IMR-90 (cell line): ENCODE measurements around the gene PEX16. TPM values are rescaled to one million over a fixed set of nuclear protein-coding genes. Genes with fewer than 3 reads are reported as not detected.

Experiments
- ATAC-seq: fragments of 200-7000 bp; cut with Tn5 transposase; 2 replicates; pipeline ENCODE4 v1.9.1; 2020; ENCODE audit warnings: low read depth, mild to moderate bottlenecking, moderate library complexity
- BruUV-seq: library from RNA; stranded (reverse); fragments of 400-500 nt; replicated peaks from 2 replicates; lab custom pipeline; 2021; lab: Mats Ljungman, UMichigan
- CTCF ChIA-PET: fragments of 300-600 bp; formaldehyde crosslinking; extraction: SDS; loops from one replicate; lab custom pipeline; 2021; ENCODE audit warnings: antibody characterized with exemption; lab: Yijun Ruan, JAX
- POLR2A ChIA-PET: fragments of 300-600 bp; sonication (Branson Sonifier 250); formaldehyde crosslinking; loops from one replicate; lab custom pipeline; 2022; ENCODE audit warnings: antibody characterized with exemption; ENCODE audit not compliant: unreplicated experiment; lab: Charles Lee
- DNase-seq: peaks from one replicate; pipeline ENCODE4 v3.0.0; 2013
- H2AFZ ChIP-seq: replicated peaks from 2 replicates; pipeline ENCODE3; 2013; ENCODE audit warnings: low read length, mild to moderate bottlenecking; ENCODE audit not compliant: poor library complexity
- H2AK5ac ChIP-seq: 2 replicates; pipeline ENCODE4 v1.6.1; 2013; ENCODE audit warnings: low read depth, low read length, inconsistent platforms
- H2AK9ac ChIP-seq: replicated peaks from 2 replicates; pipeline ENCODE3; 2013; ENCODE audit warnings: mild to moderate bottlenecking, low read depth, low read length, moderate library complexity; ENCODE audit not compliant: poor library complexity
- H2BK120ac ChIP-seq: 2 replicates; pipeline ENCODE4 v1.6.1; 2013; ENCODE audit warnings: low read depth, low read length, inconsistent platforms
- H2BK15ac ChIP-seq: 3 replicates; pipeline ENCODE4 v1.6.1; 2013; ENCODE audit warnings: low read depth, low read length, inconsistent platforms
- H2BK20ac ChIP-seq: 2 replicates; pipeline ENCODE4 v1.6.1; 2013; ENCODE audit warnings: low read depth, mild to moderate bottlenecking, inconsistent platforms, low read length, moderate library complexity
- H2BK5ac ChIP-seq: 2 replicates; pipeline ENCODE4 v1.6.1; 2013; ENCODE audit warnings: mild to moderate bottlenecking, low read depth, low read length, inconsistent platforms; ENCODE audit not compliant: poor library complexity, severe bottlenecking
- H3K14ac ChIP-seq: replicated peaks from 2 replicates; pipeline ENCODE4 v1.6.1; 2013; ENCODE audit warnings: low read depth, low read length, inconsistent platforms
- H3K18ac ChIP-seq: 2 replicates; pipeline ENCODE4 v1.6.1; 2013; ENCODE audit warnings: low read depth, low read length, control low read depth
- H3K23ac ChIP-seq: 2 replicates; pipeline ENCODE4 v1.6.1; 2013; ENCODE audit warnings: low read depth, low read length, inconsistent platforms
- H3K27ac ChIP-seq: 2 replicates; pipeline ENCODE4 v1.5.1; 2013; ENCODE audit warnings: mild to moderate bottlenecking, control low read depth, low read length; ENCODE audit not compliant: insufficient read depth
- H3K27me3 ChIP-seq: 2 replicates; pipeline ENCODE4 v1.6.1; 2013; ENCODE audit warnings: low read length; ENCODE audit not compliant: control insufficient read depth, insufficient read depth
- H3K36me3 ChIP-seq: 2 replicates; pipeline ENCODE4 v1.6.1; 2013; ENCODE audit warnings: low read length, mixed read lengths; ENCODE audit not compliant: control insufficient read depth, insufficient read depth
- H3K4ac ChIP-seq: 2 replicates; pipeline ENCODE4 v1.6.1; 2013; ENCODE audit warnings: low read depth, low read length, inconsistent platforms
- H3K4me1 ChIP-seq: 2 replicates; pipeline ENCODE4 v1.6.1; 2013; ENCODE audit warnings: low read length, mixed read lengths; ENCODE audit not compliant: control insufficient read depth, insufficient read depth
- H3K4me2 ChIP-seq: 2 replicates; pipeline ENCODE4 v1.6.1; 2013; ENCODE audit warnings: low read depth, mild to moderate bottlenecking, control low read depth, low read length, moderate library complexity
- H3K4me3 ChIP-seq: 2 replicates; pipeline ENCODE4 v1.5.1; 2013; ENCODE audit warnings: low read depth, mild to moderate bottlenecking, control low read depth, low read length, moderate library complexity; ENCODE audit not compliant: insufficient read depth
- H3K56ac ChIP-seq: 2 replicates; pipeline ENCODE4 v1.6.1; 2013; ENCODE audit warnings: low read length, inconsistent platforms; ENCODE audit not compliant: insufficient read depth; ENCODE audit errors: extremely low read depth
- H3K79me1 ChIP-seq, 2 experiments: 2 replicates each; pipeline ENCODE4 v1.6.1; 2013; ENCODE audit warnings: low read length in 2 of 2, inconsistent platforms in 1 of 2, low read depth in 1 of 2
- H3K9ac ChIP-seq: 2 replicates; pipeline ENCODE4 v1.6.1; 2013; ENCODE audit warnings: low read depth, low read length, control low read depth
- H3K9me1 ChIP-seq: 2 replicates; pipeline ENCODE4 v1.6.1; 2013; ENCODE audit warnings: low read length, inconsistent platforms; ENCODE audit not compliant: insufficient read depth
- H3K9me3 ChIP-seq: 2 replicates; pipeline ENCODE4 v1.6.1; 2013; ENCODE audit warnings: low read length; ENCODE audit not compliant: control insufficient read depth, insufficient read depth
- H4K20me1 ChIP-seq: 2 replicates; pipeline ENCODE4 v1.6.1; 2013; ENCODE audit warnings: low read length, inconsistent platforms; ENCODE audit not compliant: insufficient read depth
- H4K5ac ChIP-seq: 2 replicates; pipeline ENCODE4 v1.6.1; 2013; ENCODE audit warnings: mild to moderate bottlenecking, low read depth, low read length, control low read depth
- H4K8ac ChIP-seq, 2 experiments: 2 replicates each; pipeline ENCODE4 v1.6.1; 2013; ENCODE audit warnings: low read depth in 2 of 2, low read length in 2 of 2, control low read depth in 1 of 2, inconsistent platforms in 1 of 2
- H4K91ac ChIP-seq: 2 replicates; pipeline ENCODE4 v1.6.1; 2013; ENCODE audit warnings: low read depth, low read length, inconsistent platforms; ENCODE audit not compliant: insufficient read depth
- CEBPB ChIP-seq: IDR thresholded peaks from 2 replicates; pipeline ENCODE4 v1.6.1; 2012; ENCODE audit warnings: low read depth, low read length, improper control_type of control experiment
- CHD1 ChIP-seq: IDR thresholded peaks from 2 replicates; pipeline ENCODE4 v1.6.1; 2012; ENCODE audit warnings: low read depth, low read length, improper control_type of control experiment
- MAFK ChIP-seq: IDR thresholded peaks from 2 replicates; pipeline ENCODE4 v1.6.1; 2012; ENCODE audit warnings: low read depth, low read length, improper control_type of control experiment
- MAZ ChIP-seq: IDR thresholded peaks from 2 replicates; pipeline ENCODE4 v1.6.1; 2012; ENCODE audit warnings: low read depth, mild to moderate bottlenecking, low read length, improper control_type of control experiment, moderate library complexity, borderline replicate concordance
- POLR2A ChIP-seq: IDR thresholded peaks from 2 replicates; pipeline ENCODE4 v1.6.1; 2012; ENCODE audit warnings: mild to moderate bottlenecking, low read depth, low read length
- RAD21 ChIP-seq: IDR thresholded peaks from 2 replicates; pipeline ENCODE4 v1.6.1; 2012; ENCODE audit warnings: low read length, improper control_type of control experiment
- WGBS, 2 experiments: methylation state at CpG; one replicate each; pipeline versions ENCODE4 v1.1.5 to v1.1.7; 2013; ENCODE audit warnings: missing lambda C conversion rate in 2 of 2; ENCODE audit not compliant: insufficient read length in 1 of 2; ENCODE audit errors: extremely low coverage in 2 of 2; 5-methylcytosine and 5-hydroxymethylcytosine counted together
- dilution Hi-C: fragments of 300-500 bp; cut with HindIII; formaldehyde crosslinking; loops from one replicate; pipeline ENCODE4 v1.14.3; 2018; ENCODE audit warnings: low sequenced_read_pairs; ENCODE audit not compliant: unreplicated experiment
- in situ Hi-C: fragments of 300-500 bp; cut with MboI; formaldehyde crosslinking; loops from 3 replicates; pipeline ENCODE4 v1.14.3; 2019; ENCODE audit warnings: low sequenced_read_pairs, inconsistent platforms, mixed read lengths
- intact Hi-C: fragments of 100-400 bp; cut with micrococcal nuclease; formaldehyde crosslinking; loops from 2 replicates; pipeline ENCODE4 v1.10.0; 2022
- polyA plus RNA-seq, 3 experiments: library from polyadenylated mRNA; depleted of rRNA; stranded (reverse); fragments of >200 nt; gene quantifications; 2 replicates each; pipeline ENCODE4 v1.2.3, GENCODE V29; 2012; ENCODE audit warnings: low replicate concordance in 1 of 3
- total RNA-seq: library from RNA; depleted of rRNA; stranded (reverse); fragments of >200 nt; gene quantifications from 2 replicates; pipeline ENCODE4 v1.2.3, GENCODE V29; 2012
- TF ChIP-seq, protein P1 (sequence below): fragments of 150-350 bp; IDR thresholded peaks from 2 replicates; pipeline ENCODE4 v1.6.1; 2017; ENCODE audit warnings: mild to moderate bottlenecking, antibody characterized with exemption, low read length, low read depth

Gene PEX16
- total and polyA plus RNA-seq, 2 of the 4 experiments (the other 2 are of a cell fraction) = 17.9 to 23.3 TPM

DNA sequence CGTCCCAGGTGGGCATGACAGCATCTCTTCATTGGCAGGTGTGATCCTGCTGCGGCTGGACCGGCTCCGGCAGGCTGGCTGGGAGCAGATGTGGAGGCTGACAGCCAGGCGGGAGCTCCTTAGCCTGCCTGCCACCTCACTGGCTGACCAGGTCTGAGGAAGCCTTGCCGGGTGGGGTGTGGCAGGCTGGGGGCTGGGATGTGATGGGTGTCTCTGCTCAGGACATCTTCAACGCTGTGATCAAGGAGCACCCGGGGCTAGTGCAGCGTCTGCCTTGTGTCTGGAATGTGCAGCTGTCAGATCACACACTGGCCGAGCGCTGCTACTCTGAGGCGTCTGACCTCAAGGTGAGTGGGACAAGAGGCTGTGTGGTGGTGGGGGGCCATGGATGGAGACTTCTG is 8.3 kb upstream of the PEX16 start:
- peaks cover 4% of the 10 kb centered on the region; the same call in 1 of the 2 replicates for H3K36me3 ChIP-seq
- H3K27me3 ChIP-seq = peaks cover 46% of the 10 kb centered on the region
- H2BK15ac ChIP-seq = no peak overlapping the region
- H3K4me2 ChIP-seq = no peak overlapping the region
- no peak overlapping the region for H3K23ac ChIP-seq
- TF ChIP-seq CEBPB (no peak), CHD1 (no peak), MAZ (no peak), MAFK (no peak), RAD21 (no peak), POLR2A (no peak)
- TF ChIP-seq, protein P1, sequence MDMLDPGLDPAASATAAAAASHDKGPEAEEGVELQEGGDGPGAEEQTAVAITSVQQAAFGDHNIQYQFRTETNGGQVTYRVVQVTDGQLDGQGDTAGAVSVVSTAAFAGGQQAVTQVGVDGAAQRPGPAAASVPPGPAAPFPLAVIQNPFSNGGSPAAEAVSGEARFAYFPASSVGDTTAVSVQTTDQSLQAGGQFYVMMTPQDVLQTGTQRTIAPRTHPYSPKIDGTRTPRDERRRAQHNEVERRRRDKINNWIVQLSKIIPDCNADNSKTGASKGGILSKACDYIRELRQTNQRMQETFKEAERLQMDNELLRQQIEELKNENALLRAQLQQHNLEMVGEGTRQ = no peak
- H2BK20ac ChIP-seq = no peak overlapping the region
- no TSS peak for BruUV-seq
- no peak overlapping the region for H4K5ac ChIP-seq
- H3K14ac ChIP-seq = no peak overlapping the region
- H3K4me3 ChIP-seq = no peak overlapping the region
- intact Hi-C loops (no loop called here), in situ Hi-C loops (no loop called here), dilution Hi-C loops (no loop called here)
- H2BK120ac ChIP-seq = no peak overlapping the region
- H4K8ac ChIP-seq = no peak overlapping the region
- H2AK9ac ChIP-seq = no peak overlapping the region
- ATAC-seq (no peak), DNase-seq (no peak)
- no peaks in the 10 kb centered on the region for H3K9me3 ChIP-seq
- no peak overlapping the region for H2AFZ ChIP-seq
- no peak overlapping the region for H3K4ac ChIP-seq
- no peak overlapping the region for H3K18ac ChIP-seq
- H3K4me1 ChIP-seq = no peaks in the 10 kb centered on the region; the same call in 1 of the 2 replicates
- no peak overlapping the region for H2AK5ac ChIP-seq
- ChIA-PET CTCF (no interaction called here), POLR2A (interaction anchor here (0.6 kb wide), 1 partner anchor 11 kb away, joined by 3 read pairs; no protein-coding TSS in a partner anchor)
- peaks cover 7% of the 10 kb centered on the region for H4K20me1 ChIP-seq
- WGBS, 2 experiments = 48% methylated on average over 4 of the region's 12 CpGs; no CpG with 5 or more reads in 1 of the 2 experiments
- no peak overlapping the region for H4K91ac ChIP-seq
- no peak overlapping the region for H2BK5ac ChIP-seq
- no peak overlapping the region for H3K56ac ChIP-seq
- H3K9ac ChIP-seq = no peak overlapping the region
- no peaks in the 10 kb centered on the region for H3K79me1 ChIP-seq
- no peaks in the 10 kb centered on the region for H3K9me1 ChIP-seq
- no peak overlapping the region for H3K27ac ChIP-seq
